ENCODE results near the gene NFS1.

DNA sequence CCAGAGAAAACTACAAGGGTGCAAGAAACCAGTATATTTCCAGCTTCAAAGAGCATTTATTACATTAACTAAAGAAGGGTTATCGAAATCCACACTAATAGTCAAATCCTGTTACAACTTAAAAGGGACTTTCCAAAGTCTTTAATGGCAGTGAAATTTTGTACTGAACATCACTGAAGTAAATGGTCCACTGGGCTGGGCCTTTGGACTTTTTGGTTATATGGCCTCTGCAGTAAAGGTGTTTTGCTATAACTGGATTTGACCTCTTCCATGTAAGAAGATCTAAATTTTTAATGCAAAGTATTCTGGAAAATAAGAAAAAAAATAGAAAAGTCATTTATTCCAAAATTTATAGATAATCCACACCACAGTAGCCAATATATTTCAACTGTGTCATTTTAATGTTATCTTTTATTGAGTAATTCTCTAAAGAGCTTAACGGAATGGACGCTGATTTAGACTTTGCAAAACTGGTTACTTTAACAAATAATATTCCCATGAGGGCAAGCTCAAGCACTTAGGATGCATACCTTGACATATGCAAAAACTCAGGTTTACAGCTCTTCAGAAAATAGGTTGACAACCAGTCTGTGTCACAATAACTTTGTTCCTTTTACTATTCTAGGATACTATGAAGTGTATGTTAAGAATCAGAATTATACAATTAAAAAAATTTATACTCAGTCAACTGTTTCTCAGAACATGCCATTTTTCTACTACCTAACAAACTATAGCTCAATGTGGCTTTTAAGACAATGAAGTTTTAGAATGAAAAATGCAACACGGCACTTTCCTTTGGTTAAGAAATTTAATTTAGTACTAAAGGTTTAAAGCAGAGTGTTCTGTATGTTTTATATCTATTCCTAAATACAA is 35.9 kb upstream of the NFS1 start:
- TF ChIP-seq, protein P1, sequence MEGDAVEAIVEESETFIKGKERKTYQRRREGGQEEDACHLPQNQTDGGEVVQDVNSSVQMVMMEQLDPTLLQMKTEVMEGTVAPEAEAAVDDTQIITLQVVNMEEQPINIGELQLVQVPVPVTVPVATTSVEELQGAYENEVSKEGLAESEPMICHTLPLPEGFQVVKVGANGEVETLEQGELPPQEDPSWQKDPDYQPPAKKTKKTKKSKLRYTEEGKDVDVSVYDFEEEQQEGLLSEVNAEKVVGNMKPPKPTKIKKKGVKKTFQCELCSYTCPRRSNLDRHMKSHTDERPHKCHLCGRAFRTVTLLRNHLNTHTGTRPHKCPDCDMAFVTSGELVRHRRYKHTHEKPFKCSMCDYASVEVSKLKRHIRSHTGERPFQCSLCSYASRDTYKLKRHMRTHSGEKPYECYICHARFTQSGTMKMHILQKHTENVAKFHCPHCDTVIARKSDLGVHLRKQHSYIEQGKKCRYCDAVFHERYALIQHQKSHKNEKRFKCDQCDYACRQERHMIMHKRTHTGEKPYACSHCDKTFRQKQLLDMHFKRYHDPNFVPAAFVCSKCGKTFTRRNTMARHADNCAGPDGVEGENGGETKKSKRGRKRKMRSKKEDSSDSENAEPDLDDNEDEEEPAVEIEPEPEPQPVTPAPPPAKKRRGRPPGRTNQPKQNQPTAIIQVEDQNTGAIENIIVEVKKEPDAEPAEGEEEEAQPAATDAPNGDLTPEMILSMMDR (conservative IDR thresholded peaks at IDR 0.05; ENCODE audit: low read length), result no peak
- TF ChIP-seq EZH2phosphoT487 (IDR thresholded peaks at IDR 0.05; ENCODE audit: borderline replicate concordance, low read depth, low read length), result no peak

Measured in OCI-LY7 (cell line).